Naive thymus-derived CD4-positive, alpha-beta T cell (primary cell): Measurements from ENCODE around the gene SMIM35. TPM values are rescaled to one million over a fixed set of nuclear protein-coding genes. Genes with fewer than 3 reads are reported as not detected.
A peak's percentile ranks its signal among the peaks of the same experiment; 100 is the strongest.

Source experiments
- ATAC-seq: fragments of 150-1000 bp; cut with Tn5 transposase; 2 replicates; pipeline ENCODE4 v1.10.0; 2021; ENCODE audit warnings: mild to moderate bottlenecking, moderate library complexity
- CTCF ChIA-PET: fragments of 350-600 bp; sonication (Branson Sonifier 250); formaldehyde crosslinking; loops from one replicate; lab custom pipeline; 2021; ENCODE audit warnings: antibody characterized with exemption; lab: Charles Lee
- POLR2A ChIA-PET: fragments of 350-600 bp; sonication (Branson Sonifier 250); formaldehyde crosslinking; loops from one replicate; lab custom pipeline; 2021; ENCODE audit warnings: antibody characterized with exemption, inconsistent platforms; lab: Charles Lee
- DNase-seq, 9 donors: peaks; one replicate each; pipeline versions ENCODE4 v3.0.0 to v3.0.0-alpha.2; 2020 to 2022; ENCODE audit warnings: mixed read lengths in 1 of 9
- H3K27ac ChIP-seq: one replicate; pipeline ENCODE4 v1.7.0; 2013; ENCODE audit warnings: mild to moderate bottlenecking, low read depth, low read length, moderate library complexity
- H3K27me3 ChIP-seq, 2 donors: one replicate each; pipeline ENCODE4 v1.7.0; 2013; ENCODE audit warnings: low read length in 2 of 2, mild to moderate bottlenecking in 2 of 2, moderate library complexity in 2 of 2; ENCODE audit not compliant: control insufficient read depth in 2 of 2, insufficient read depth in 2 of 2
- H3K36me3 ChIP-seq, 3 experiments: 1 replicate in 2 of 3; 2 replicates in 1 of 3; pipeline ENCODE4 v1.7.0; 2013; ENCODE audit warnings: low read length in 3 of 3, mild to moderate bottlenecking in 3 of 3, moderate library complexity in 1 of 3; ENCODE audit not compliant: insufficient read depth in 3 of 3, control insufficient read depth in 2 of 3
- H3K4me1 ChIP-seq, 2 donors: one replicate each; pipeline ENCODE4 v1.7.0; 2013; ENCODE audit warnings: low read length in 2 of 2, mild to moderate bottlenecking in 2 of 2, moderate library complexity in 1 of 2; ENCODE audit not compliant: control insufficient read depth in 2 of 2, insufficient read depth in 2 of 2
- H3K4me3 ChIP-seq: 2 replicates; pipeline ENCODE4 v1.7.0; 2013; ENCODE audit warnings: mild to moderate bottlenecking, low read length
- H3K9me3 ChIP-seq, 3 experiments: 1 replicate in 2 of 3; 2 replicates in 1 of 3; pipeline ENCODE4 v1.7.0; 2013; ENCODE audit warnings: low read length in 3 of 3; ENCODE audit not compliant: control insufficient read depth in 2 of 3
- H3K27ac Mint-ChIP-seq, 9 donors: one replicate each; pipeline ENCODE4 v1.8.0; 2020 to 2022; ENCODE audit warnings: mixed read lengths in 9 of 9, mild to moderate bottlenecking in 8 of 9, moderate library complexity in 5 of 9, inconsistent platforms in 2 of 9
- H3K27me3 Mint-ChIP-seq, 5 donors: one replicate each; pipeline ENCODE4 v1.8.0; 2021 to 2022; ENCODE audit warnings: mixed read lengths in 5 of 5, mild to moderate bottlenecking in 1 of 5
- H3K36me3 Mint-ChIP-seq, 5 donors: one replicate each; pipeline ENCODE4 v1.8.0; 2020 to 2022; ENCODE audit warnings: mixed read lengths in 5 of 5, mild to moderate bottlenecking in 3 of 5, inconsistent platforms in 1 of 5
- H3K4me1 Mint-ChIP-seq, 7 donors: one replicate each; pipeline ENCODE4 v1.8.0; 2020 to 2022; ENCODE audit warnings: mixed read lengths in 7 of 7, mild to moderate bottlenecking in 3 of 7, inconsistent platforms in 1 of 7
- H3K4me3 Mint-ChIP-seq, 10 donors: one replicate each; pipeline ENCODE4 v1.8.0; 2020 to 2022; ENCODE audit warnings: mild to moderate bottlenecking in 10 of 10, mixed read lengths in 10 of 10, moderate library complexity in 6 of 10, inconsistent platforms in 2 of 10
- H3K9me3 Mint-ChIP-seq, 11 donors: one replicate each; pipeline ENCODE4 v1.8.0; 2020 to 2022; ENCODE audit warnings: mixed read lengths in 11 of 11, mild to moderate bottlenecking in 4 of 11, inconsistent platforms in 1 of 11, moderate library complexity in 1 of 11
- intact Hi-C, 2 donors: fragments of 100-400 bp; cut with micrococcal nuclease; formaldehyde crosslinking; loops; one replicate each; pipeline ENCODE4 v1.15.1; 2023
- polyA plus RNA-seq, 2 donors: library from polyadenylated mRNA; unstranded; fragments of 300-500 nt; fragmentation: Illumina TruSeq; gene quantifications; one replicate each; pipeline ENCODE4 v1.2.3, GENCODE V29; 2021
- total RNA-seq, 6 experiments: library from RNA in 5 of 6; stranded (reverse) in 5 of 6; gene quantifications; 1 replicate in 5 of 6; 2 replicates in 1 of 6; pipeline ENCODE4 v1.2.3 and lab custom pipeline; 2021 to 2026

The SMIM35 gene
- total RNA-seq (under 1 TPM in 3 of 5 experiments, not detected in 2; 0.11 to 0.60 (median 0.37) TPM), polyA plus RNA-seq (under 1 TPM in 1 of 2 donors, not detected in 1; 0.18 TPM), total RNA-seq (lab: John Stamatoyannopoulos, UW) (not detected)

GRCh38 chr11:118086913-118087768, at the start of gene SMIM35:
Gene SMIM35, minus strand, starts transcription at chr11:118086963. Its CDS starts 206 bp downstream, at chr11:118086757.
- no peaks in the 10 kb centered on the region for H3K36me3 ChIP-seq
- H3K4me3 ChIP-seq = no peak within 1 kb of the TSS
- H3K27ac Mint-ChIP-seq = no peak within 1 kb of the TSS
- ATAC-seq (no peak), DNase-seq (no peak)
- peaks cover 0 to 19% (median 9%) of the 10 kb centered on the region in 5 donors for H3K27me3 Mint-ChIP-seq
- H3K27ac ChIP-seq = no peak within 1 kb of the TSS
- CTCF ChIA-PET = no interaction called here
- intact Hi-C loops = no loop called here
- H3K27me3 ChIP-seq = no peaks in the 10 kb centered on the region
- POLR2A ChIA-PET = no interaction called here
- peaks cover 0 to 13% (median 0%) of the 10 kb centered on the region in 3 experiments for H3K9me3 ChIP-seq
- peaks cover 0 to 4% (median 0%) of the 10 kb centered on the region in 7 donors for H3K4me1 Mint-ChIP-seq
- peaks cover 0 to 18% (median 1%) of the 10 kb centered on the region in 5 donors for H3K36me3 Mint-ChIP-seq
- no peak within 1 kb of the TSS for H3K4me3 Mint-ChIP-seq
- H3K4me1 ChIP-seq = no peaks in the 10 kb centered on the region
- peaks cover 0 to 38% (median 16%) of the 10 kb centered on the region in 11 donors for H3K9me3 Mint-ChIP-seq

DNA sequence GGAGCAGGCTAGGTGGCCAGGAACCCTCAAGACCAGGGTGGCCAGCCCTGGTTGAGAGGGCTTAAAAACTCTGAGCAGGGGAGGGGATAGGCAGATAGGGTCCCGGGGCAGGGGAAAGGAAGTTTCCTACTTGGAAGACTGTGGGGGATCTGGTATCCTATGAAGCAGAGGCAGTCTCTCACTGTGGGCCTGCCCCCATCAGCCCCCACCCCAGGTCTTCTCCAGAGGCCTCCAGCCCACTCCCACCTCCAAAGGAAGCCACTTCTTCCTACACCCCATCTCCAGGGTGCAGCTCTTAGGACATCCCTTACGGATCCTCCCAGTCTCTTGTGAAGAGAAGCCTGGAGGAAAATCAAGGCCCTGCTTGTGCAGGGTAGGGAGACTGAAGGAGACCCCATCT, 49.6 kb upstream of the SMIM35 start:
- H3K4me3 ChIP-seq = no peak overlapping the region
- Mint-ChIP-seq H3K27ac (no peak overlapping the region), H3K9me3 (no peaks in the 10 kb centered on the region), H3K4me3 (no peak overlapping the region), H3K27me3 (peaks cover 6 to 38% (median 22%) of the 10 kb centered on the region in 5 donors), H3K36me3 (no peaks in the 10 kb centered on the region), H3K4me1 (no peaks in the 10 kb centered on the region)
- POLR2A ChIA-PET = no interaction called here
- no peak for ATAC-seq
- H3K4me1 ChIP-seq = no peaks in the 10 kb centered on the region
- DNase-seq = no peak
- CTCF ChIA-PET = no interaction called here
- H3K27ac ChIP-seq = no peak overlapping the region
- H3K36me3 ChIP-seq = no peaks in the 10 kb centered on the region
- H3K9me3 ChIP-seq = no peaks in the 10 kb centered on the region
- intact Hi-C loops = no loop called here
- no peaks in the 10 kb centered on the region for H3K27me3 ChIP-seq

DNA sequence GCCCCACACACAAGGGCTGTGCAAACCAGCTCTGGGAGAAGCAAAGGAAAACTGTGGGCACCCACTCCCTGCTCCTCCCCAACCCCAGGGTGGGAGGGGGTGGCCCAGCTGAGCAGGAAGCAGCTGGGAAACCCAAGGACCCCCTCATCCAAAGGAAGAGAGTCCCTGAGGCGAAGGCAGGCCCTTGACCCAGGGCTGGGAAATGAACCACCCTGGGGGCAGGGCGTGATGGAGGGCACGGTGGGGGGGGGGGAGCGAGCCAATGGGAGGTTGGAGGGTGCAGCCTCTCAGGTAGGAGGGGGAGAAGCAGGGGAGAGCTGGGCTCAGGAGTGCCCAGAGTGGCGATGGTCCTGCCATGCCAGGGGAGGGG, 49.0 kb upstream of the SMIM35 start:
- Histone ChIP-seq H3K4me1 (no peaks in the 10 kb centered on the region), H3K9me3 (no peaks in the 10 kb centered on the region), H3K27me3 (no peaks in the 10 kb centered on the region), H3K27ac (no peak overlapping the region), H3K36me3 (no peaks in the 10 kb centered on the region), H3K4me3 (no peak overlapping the region)
- no peaks in the 10 kb centered on the region for H3K4me1 Mint-ChIP-seq
- CTCF ChIA-PET = no interaction called here
- POLR2A ChIA-PET = no interaction called here
- H3K4me3 Mint-ChIP-seq = no peak overlapping the region
- H3K27me3 Mint-ChIP-seq = peaks cover 3 to 37% (median 20%) of the 10 kb centered on the region in 5 donors
- H3K36me3 Mint-ChIP-seq = no peaks in the 10 kb centered on the region
- DNase-seq = no peak
- no peak for ATAC-seq
- H3K9me3 Mint-ChIP-seq = no peaks in the 10 kb centered on the region
- H3K27ac Mint-ChIP-seq = no peak overlapping the region
- intact Hi-C loops = no loop called here

DNA sequence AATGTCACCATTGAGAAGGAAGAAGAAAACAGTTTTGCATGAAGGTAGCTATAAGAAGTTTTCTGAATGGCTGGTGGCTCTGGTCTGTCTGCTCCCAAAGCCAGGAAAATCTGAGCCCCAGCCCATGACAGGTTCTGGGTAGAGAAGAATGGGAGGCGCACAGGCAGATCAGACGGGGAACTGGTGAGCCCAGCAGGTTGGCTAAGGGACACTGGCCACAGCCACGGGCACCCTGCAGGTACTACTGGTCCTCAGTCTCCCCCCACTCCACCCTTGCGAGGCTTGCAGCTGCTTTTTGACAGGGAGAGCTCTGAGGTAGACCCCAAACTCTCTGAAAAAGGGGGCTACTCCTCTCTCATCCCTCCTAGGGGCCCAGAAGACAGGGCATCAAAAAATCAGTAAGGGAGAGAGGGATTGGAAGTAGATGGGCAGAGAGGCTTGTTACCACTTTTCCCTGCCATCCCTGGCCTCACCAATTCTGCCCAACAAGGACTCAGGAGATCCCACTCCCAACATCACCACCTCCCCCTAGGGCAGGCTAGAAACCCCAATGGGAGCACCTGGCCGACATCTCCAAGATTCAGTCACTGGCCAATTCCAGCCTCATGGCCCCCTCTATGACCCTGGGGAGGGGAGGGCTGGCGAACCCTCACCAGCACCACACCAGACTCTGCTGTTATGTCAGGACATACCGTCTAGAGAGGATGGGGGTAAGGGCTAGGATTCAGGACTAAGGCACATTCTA, 48.5 kb upstream of the SMIM35 start:
- H3K9me3 ChIP-seq = no peaks in the 10 kb centered on the region
- H3K27ac Mint-ChIP-seq = peak overlapping the region in 1 of 9 donors; percentile 2
- no peak overlapping the region for H3K4me3 Mint-ChIP-seq
- DNase-seq (no peak), ATAC-seq (no peak)
- no peaks in the 10 kb centered on the region for H3K4me1 ChIP-seq
- no peaks in the 10 kb centered on the region for H3K36me3 ChIP-seq
- no peaks in the 10 kb centered on the region for H3K4me1 Mint-ChIP-seq
- ChIA-PET CTCF (no interaction called here), POLR2A (no interaction called here)
- no peak overlapping the region for H3K4me3 ChIP-seq
- H3K27me3 Mint-ChIP-seq = peaks cover 0 to 35% (median 15%) of the 10 kb centered on the region in 5 donors
- no peaks in the 10 kb centered on the region for H3K9me3 Mint-ChIP-seq
- H3K36me3 Mint-ChIP-seq = no peaks in the 10 kb centered on the region
- H3K27me3 ChIP-seq = no peaks in the 10 kb centered on the region
- intact Hi-C loops = no loop called here
- H3K27ac ChIP-seq = no peak overlapping the region

DNA sequence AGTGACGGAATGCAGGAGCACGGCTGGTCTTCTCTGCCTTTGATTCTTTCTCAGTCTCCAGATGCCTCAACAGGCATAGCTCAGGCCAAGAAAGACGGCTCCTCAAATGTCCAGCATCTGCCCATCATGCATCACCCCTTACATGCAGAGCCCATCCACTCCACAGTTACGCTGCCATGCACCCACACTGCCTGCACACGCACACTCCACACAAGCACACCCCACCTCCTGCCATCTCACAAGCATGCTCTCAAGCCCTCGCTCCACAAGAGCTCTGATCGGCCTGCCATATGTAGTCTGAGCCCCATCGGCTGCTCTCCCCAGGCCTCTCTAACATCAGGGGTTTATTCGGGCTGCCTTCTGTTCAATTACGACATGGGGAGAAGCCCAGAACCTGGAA, 47.1 kb upstream of the SMIM35 start:
- Mint-ChIP-seq H3K4me1 (no peaks in the 10 kb centered on the region), H3K9me3 (no peaks in the 10 kb centered on the region), H3K4me3 (no peak overlapping the region), H3K27ac (no peak overlapping the region), H3K27me3 (peaks cover 0 to 36% (median 12%) of the 10 kb centered on the region in 5 donors), H3K36me3 (no peaks in the 10 kb centered on the region)
- Histone ChIP-seq H3K4me1 (no peaks in the 10 kb centered on the region), H3K36me3 (no peaks in the 10 kb centered on the region), H3K4me3 (no peak overlapping the region), H3K27me3 (no peaks in the 10 kb centered on the region), H3K27ac (no peak overlapping the region), H3K9me3 (no peaks in the 10 kb centered on the region)
- ChIA-PET CTCF (no interaction called here), POLR2A (no interaction called here)
- DNase-seq = no peak
- intact Hi-C loops = no loop called here
- no peak for ATAC-seq

- ATAC-seq (no peak), DNase-seq (no peak)
- no peaks in the 10 kb centered on the region for H3K36me3 Mint-ChIP-seq
- ChIA-PET CTCF (interaction anchor here (0.9 kb wide), 1 partner anchor 12 kb away, joined by 4 read pairs; no protein-coding TSS in a partner anchor), POLR2A (no interaction called here)
- Histone ChIP-seq H3K9me3 (no peaks in the 10 kb centered on the region), H3K4me1 (no peaks in the 10 kb centered on the region), H3K27ac (no peak overlapping the region), H3K4me3 (no peak overlapping the region), H3K27me3 (no peaks in the 10 kb centered on the region), H3K36me3 (no peaks in the 10 kb centered on the region)
- peaks cover 0 to 1% (median 0%) of the 10 kb centered on the region in 7 donors for H3K4me1 Mint-ChIP-seq
- intact Hi-C loops = no loop called here
- H3K9me3 Mint-ChIP-seq = no peaks in the 10 kb centered on the region
- peaks cover 0 to 39% (median 12%) of the 10 kb centered on the region in 5 donors for H3K27me3 Mint-ChIP-seq
- H3K4me3 Mint-ChIP-seq = no peak overlapping the region
- H3K27ac Mint-ChIP-seq = no peak overlapping the region
Observed at GRCh38 chr11:118132385-118133151, 45.8 kb upstream of the SMIM35 start.
